HPDE6-E6E7 (cell line): ENCODE data around the gene DLGAP1.

Experiments
- DNase-seq: peaks from one replicate; pipeline ENCODE4 v3.0.0; 2011; ENCODE audit warnings: missing footprints; ENCODE audit errors: extremely low spot score

Gene DLGAP1

DNA sequence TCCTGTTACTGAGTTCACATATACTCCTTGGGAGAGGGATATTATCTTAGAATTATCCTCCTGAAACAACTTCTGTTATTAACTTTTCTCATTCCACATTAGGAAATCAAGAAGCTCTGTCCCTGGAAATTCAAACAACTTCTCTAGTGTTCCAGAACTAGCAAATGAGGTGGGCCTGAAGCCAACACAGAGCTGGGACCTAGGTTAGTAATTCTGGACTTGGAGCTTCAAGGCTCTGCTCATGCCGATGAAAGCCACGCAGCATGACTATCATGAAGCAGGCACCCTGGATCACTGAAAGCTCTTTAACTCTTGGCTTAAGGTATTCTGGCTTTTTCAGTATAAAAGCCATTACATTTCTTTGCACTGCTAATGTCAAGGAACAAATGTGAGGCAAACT is 762.4 kb downstream of the DLGAP1 start:
- DNase-seq: no peak

DNA sequence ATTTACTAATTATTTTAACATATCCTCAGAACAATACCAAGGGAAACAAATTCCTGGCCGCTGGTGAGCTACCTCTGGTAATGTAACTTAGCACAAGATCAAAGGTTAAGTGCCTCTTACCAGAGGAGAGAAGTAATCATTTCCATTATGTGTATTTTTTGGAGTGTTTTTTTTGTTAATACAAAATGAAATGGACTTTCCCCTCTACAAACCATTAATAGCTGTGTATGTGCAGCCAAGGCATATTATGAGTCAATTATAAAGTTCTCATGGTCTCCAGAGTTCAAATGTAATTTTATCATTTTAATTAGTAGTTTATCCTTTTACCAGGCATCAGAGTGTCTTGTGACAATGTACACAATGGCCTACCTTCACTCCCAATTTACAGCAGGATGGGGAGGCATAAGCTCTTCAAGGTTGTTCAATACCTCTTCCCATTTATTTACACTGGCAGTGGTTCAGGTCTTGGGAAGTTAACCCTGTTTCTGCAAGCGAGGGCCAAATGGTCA is 762.9 kb downstream of the DLGAP1 start:
- DNase-seq: no peak

DNA sequence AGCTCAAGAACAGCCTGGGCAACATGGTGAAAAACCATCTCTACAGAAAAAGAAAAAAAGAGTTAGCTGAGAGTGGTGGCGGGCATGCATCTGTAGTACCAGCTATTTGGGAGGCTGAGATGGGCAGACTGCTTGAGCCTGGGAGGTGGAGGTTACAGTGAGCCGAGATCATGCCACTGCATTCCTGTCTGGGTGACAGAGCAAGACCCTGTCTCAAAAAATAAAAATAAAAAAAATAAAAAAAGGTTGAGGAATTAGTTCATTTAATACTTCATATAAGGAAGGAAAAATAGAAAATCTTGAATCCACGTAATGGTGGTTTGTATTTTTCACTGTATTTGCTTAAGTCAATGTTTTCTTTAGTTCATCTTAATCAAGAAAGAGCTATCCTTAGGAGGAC is 763.4 kb downstream of the DLGAP1 start:
- no peak for DNase-seq

DNA sequence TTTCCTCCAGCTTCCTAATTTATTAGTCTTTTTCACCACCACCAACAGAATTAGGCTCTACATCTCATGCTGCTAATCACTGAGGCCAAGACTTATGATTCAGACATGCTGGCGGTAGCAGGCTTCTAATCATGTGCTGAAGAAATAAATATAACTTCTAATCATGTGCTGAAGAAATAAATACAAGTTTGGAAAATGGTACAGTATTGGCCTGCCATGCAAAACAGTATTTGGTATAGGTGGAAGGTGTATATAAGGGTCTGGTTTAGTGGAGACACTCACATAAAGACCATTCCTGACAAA is 764.4 kb downstream of the DLGAP1 start:
- no peak for DNase-seq

DNA sequence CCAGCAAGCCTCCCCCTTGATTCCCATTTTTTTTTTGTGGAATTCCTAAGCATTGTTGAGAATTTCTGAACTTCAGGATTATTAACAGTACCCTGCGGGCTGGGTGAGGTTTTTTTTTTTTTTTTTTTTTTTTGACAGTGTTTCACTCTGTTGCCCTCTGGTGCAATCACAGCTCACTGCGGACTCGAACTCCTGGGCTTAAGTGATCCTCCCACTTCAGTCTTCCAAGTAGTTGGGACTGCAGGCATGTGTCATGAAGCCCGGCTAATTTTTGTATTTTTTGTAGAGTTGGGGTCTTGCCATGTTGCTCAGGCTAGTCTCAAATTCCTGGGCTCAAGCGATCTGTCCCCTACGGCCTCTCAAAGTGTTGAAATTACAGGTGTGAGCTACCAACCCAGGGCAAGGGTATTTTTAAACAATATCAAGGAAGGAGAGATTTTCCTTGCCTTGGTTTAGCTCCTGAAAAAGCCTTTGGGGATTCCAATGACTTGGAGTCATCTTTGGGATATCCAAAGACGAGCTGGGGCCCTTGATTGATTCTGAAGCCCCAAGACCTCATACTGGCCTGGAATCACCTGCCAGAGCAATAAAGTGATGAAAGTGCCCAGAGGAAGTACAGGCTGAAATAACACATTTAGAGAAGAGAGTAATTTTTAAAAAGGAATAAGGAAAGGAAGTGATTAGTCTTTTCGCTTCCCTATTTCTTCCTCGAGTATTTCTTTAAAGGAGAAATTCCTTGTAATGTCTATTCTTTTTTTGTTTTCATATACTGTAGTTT is 764.9 kb downstream of the DLGAP1 start:
- DNase-seq: no peak

DNA sequence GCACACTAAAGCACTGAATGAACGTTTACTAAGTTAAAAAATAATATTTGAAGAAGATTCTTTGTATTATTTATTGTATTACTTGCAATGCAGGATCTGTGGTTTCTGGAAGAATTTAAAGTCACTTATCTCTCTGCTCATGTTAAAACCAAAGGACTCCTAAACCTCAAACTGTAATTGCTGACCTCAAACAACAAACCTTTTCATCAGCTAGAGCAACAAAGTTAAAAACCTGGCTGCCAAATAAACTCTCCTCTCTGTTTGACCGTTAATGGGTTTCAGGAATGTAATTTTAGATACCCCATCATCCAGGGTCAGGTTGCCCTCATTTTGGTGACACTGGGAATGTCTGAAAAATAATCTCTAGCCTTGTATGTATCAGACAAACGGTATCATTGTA is 766.0 kb downstream of the DLGAP1 start:
- no peak for DNase-seq

DNA sequence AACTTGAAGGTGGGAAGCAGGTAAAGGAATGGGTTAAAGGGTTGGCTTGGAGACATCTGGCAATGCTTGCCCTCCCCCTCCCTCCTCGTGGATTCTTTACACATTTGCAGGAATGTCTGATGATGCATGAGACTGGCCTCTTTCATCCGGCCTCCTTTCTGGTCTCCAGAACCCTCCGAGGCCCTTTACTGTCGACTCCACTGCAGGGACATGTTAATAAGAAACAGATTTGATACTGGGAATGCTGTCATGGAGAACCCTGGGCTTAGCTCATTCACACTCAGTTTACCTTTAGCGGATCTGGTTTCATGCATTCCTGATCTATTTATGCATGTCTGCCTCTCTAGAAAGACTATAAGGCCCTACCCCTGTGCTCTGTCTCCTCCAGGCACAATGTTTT is 766.4 kb downstream of the DLGAP1 start:
- no peak for DNase-seq

DNA sequence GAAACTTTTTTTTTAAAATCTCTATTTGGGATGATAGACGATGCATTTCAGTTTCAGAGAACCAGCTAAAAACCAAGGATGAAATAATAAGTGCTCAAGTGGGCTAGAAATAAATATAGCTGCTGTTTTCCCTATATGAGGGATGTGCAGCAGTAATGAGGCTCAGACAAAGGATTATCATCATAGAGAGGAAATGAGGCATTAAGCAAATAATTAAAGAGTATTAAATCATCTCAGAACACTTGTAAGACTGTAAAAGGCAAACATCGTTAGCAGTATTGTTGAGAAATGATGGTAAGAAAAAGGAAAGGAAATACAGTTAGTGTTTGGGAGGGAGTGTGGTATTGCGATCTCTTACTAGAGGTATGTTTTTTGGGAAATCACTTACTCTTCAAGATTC is 771.6 kb downstream of the DLGAP1 start:
- no peak for DNase-seq

DNA sequence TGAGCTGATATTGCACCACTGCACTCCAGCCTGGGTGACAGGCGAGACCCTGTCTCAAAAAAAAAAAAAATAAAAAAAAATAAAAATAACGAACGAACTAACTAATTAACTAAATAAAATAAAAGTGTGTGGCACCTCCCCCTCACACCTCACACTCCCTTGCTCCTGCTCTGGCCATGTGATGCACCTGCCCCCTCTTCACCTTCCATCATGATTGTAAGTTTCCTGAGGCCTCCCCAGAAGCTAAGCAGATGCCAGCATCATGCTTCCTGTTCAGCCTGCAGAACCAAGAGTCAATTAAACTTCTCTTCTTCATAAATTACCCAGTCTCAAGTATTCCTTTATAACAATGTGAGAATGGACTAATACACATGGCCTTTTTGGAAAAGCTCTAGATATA is 773.0 kb downstream of the DLGAP1 start:
- DNase-seq: no peak

DNA sequence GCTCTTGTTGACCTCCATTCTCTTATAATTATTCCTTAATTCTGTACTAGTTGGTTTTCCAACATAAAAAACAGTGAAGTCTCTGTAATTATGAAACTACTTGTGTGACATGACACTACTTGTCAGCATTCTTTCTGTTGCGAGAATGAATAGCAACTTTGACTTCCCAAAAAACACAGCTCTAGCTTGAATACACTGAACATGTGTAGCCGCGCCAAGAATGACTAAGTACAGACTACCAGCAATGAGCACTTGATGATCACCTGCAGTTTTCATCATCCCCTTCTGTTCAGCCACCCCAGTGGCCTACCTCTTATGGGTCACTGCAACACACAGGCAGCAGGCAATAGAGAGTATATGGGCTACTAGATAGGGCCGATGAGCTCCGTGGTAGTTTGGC is 775.9 kb downstream of the DLGAP1 start:
- peak; percentile 68 for DNase-seq

DNA sequence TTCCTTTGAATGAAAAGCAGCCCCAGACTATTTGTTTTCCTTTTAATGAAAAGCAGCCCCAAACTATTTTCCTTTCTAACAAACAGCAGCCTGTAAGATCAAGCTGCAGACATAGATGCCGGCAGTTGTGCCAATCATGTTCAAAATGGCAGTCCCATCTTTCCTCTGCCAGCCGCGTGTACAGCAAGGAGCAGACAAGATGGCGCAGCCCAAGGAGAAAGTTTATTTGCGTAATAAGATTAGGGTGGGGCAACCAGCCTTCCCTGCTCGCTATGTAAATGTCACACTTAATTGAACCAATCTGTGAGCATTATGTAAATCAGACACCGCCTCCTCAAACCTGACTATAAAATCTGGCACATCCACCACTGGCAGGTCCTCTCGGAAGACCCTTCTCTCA is 779.1 kb downstream of the DLGAP1 start:
- DNase-seq: no peak

DNA sequence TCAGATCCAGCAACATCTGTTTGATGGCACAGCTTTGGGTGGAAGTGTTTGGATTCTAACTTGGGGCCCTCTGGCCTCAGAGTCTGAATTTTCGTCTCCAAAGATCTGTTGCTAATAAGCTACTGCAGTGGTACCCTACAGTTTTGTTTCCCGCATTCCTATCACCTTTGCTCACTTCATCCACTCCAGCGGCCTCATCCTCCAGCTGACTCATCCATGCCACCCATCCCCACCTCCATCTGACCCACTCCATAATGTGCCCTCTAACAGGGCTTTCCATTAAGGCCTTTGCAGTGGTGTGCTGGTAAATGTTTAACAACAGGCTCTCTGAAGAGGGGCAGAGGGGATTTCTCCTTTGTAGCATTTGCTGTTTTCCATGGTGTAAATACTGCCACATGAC is 779.7 kb downstream of the DLGAP1 start:
- DNase-seq: peak; percentile 53

DNA sequence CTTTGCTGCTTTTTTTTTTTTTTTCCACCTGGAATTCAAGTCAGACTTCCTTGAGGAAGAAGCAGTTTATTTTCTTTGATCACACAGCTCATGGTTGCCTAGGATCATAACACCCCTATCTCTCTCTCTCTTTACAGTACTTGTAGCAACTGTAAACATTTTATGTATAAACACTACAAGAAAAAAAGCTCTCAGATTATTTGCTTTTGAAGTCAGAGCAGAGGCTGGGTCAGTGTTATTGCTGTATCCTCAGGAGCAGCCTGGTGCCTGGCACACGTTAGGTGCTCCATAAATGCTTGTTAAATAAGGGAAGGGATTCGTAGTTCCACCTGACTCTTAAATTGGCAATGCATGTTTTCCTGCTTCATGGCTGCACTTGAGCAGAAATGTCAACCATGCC is 783.9 kb downstream of the DLGAP1 start:
- DNase-seq: no peak

DNA sequence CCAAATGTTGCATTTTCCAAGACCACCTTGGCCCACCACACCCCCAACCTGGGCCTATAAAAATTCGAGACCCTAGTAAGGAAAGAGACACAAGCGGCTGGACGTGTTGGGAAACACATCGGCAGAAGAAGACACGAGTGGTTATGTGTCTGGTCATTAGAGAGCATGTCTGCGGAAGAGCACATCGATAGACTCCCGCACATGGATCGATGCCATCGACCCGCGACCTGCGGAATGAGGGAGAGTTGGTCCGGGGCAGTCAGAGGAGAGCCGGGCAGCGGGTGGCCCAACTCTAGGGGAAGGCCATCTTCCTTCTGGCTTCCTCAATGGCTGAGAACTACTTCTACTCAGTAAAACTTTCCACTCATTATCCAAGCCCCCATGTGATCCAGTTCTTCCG is 785.7 kb downstream of the DLGAP1 start:
- no peak for DNase-seq

DNA sequence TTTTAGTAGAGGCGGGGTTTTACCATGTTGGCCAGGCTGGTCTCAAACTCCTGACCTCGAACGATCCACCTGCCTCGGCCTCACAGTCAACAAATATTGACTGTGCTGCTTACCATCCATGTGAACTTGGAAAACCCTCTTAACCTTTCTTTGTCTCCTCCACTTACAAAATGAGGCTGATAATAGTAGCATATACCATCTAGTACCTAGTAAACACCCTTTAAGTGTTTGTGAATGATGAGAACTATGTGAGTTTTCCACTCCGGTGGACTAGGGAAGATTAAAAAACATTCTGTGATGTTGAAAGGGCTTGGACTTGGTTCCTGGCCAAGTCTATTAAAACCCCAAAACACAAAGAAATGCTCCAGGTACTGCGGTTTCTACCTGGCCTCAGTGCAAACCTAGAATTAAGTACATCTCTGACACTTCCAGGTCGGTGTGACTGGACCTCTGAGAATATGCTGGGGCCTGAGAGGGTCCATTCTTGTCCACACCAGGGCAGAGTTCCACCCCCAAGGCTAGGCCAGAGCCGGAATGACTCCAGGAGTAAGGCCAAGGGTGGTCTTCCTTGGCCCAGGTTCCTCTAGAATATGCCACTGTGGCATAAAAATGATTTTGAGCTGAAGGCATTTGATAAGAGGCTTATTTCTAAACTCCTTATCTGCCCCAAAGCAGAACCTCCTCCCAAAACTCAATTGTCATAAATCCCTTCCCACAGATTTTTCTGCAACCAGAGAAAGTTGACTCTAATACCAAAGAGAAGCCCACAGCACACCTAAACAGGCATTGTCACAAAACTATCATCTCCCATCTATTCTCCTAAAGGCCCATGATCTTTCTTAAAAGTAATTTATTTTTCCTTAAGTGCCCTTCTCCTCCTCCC is 787.6 kb downstream of the DLGAP1 start:
- no peak for DNase-seq

DNA sequence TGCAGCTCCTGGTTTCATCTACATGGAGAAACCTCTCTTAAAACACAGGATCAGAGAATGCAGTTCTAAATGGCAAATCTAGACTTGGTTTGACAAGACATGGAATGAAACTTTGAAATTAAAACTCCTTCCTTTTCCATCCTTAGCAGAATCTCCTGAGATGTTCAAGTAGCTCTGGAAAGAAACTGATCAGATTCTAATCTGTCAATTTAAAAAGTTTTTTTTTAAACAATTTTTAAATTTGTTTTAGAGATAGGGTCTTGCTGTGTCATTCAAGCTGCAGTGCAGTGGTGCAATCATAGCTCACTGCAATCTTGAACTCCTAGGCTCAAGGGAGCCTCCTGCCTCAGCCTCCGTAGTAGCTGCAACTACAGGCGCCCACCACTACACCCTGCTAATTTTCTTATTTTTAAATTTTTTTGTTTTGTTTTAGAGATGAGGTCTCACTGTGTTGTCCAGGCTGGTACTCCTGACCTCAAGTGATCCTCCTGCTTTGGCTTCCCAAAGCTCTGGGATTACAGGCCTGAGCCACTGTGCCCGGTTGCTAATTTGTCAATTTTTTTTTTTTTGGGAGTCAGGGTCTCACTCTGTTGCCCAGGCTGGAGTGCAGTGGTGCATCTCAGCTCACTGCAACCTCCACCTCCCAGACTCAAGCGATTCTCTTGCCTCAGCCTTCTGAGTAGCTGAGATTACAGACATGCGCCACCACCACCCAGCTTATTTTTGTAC is 788.4 kb downstream of the DLGAP1 start:
- DNase-seq: no peak

DNA sequence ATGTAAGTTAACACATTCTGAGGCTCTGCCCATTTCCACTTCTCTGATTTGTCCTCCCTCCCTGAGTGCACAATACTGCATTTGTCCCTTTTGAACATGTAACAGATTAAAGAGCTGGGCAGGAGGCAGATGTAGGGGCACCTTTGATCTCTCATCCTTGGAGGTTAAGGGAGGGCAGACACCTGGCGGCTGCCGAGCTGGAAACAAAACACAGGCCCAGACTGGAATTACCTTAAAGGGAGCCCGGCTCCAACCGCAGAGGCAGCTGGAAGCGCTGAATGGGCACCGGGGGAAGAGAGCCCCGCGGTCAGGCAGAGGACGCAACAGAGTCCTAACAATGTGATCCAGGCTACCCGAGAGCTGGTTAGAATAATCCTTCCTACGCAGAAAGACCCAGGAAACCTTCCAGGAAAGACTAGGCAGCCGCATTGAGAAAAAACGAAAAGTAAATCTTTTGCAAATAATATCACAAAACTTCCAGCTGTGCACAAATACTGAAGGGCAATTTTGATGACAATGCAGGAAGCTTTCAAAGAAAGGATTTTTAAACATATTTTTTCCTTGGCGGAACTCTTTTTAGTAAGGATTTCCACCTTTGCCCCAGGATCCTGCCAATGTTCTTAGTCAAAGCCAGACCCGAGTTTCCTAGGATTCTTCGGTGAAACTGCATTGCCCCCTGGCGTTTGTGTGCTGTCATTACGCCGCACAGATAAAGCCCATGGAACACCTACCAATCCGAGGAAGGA is 789.2 kb downstream of the DLGAP1 start:
- peak; percentile 82 for DNase-seq

DNA sequence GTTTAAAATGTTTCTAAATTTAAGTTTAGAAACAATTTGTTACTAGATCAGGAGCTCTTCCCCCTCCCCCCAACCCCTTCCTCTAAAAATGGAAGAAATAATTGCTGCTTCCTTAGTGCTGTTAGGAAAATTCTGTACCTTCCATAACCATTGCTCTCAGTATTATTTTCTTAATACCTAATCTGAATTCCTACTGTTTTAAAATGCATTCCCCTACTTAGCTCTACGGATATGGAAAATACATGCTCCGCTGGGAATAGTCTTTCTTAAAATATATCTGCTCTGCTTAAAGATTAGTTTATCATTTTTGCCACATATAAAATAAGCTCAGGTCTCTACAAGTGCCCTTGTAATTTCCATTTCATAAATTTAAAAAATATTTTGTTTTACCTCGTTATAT is 789.9 kb downstream of the DLGAP1 start:
- no peak for DNase-seq

DNA sequence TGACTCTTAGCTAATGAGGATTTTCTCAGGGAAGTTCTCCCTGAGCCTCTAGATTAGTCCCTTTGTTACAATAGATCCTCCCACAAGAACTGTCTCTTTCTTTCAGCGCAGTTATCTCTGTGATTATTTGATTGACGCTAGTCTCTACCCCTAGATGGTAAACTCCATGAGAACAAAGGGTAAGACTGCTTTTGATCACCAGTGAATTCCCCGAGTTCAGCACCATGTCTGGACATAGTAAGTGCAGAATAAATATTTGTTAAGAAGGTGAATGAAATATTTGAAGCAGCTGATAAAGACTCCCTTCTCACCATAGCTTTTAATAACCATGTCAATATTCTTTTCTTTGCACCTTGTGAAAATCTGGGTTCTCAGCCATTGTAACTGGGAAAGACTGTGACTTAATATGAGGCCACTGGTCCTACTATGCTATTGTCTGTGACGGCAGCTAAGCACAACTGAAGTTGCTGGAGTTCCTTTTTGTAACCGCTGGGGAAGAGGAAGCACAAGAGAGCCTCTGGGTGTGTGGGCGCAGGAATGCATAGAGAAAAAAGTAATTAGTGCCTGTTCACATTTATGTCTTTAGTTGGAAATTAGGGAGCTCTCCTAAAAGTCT is 790.4 kb downstream of the DLGAP1 start:
- DNase-seq: no peak

DNA sequence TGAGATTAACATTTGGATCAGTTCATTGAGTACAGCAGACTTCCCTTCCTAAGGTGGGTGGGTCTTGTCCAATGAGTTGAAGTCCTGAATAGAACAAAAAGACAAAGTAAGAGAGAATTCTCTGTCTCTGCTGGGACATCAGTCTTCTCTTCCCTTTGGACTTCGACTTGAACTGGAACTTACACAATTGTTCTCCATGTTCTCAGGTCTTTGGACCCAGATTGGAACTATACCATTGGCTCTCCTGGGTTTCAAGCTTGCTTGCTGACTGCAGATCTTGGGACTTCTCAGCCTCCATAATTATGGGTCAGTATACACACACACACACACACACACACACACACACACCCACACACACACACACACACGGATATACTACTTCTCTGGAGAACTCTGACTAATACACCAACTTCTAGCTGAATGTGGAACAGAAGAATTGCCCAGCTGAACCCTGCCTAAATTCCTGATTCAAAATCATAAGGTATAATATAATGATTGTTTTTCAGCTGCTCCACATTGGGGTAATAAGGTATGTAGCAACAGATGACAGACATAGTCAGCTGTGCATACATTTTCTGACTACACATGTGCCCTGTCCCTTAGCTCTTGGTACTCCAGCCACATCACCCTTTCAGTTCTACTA is 791.1 kb downstream of the DLGAP1 start:
- no peak for DNase-seq

DNA sequence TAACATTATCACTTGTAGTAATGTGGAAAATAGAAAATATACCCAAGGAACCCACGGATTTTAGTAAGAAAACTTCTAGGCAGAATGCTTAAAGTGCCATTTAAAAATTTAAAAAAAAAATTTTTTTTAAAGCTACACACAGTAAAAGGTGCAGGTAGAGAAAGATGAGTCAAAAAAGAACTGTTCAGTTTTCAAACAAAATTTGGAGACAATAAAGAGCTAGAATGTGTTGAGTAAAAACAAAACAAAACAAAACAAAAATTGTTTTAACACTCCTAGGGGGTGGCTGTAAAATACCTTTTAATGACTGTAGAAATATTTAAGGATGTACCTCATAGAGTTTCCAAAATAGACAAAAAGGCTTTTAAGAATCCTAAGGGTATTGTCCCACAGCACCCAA is 793.1 kb downstream of the DLGAP1 start:
- DNase-seq: no peak
